SU-DHL-6 (cell line): Measurements from ENCODE around the gene MAPK8IP1.

Experiments used
- H2AFZ ChIP-seq: fragments of 200-600 bp; sonication (generic); 2 replicates; pipeline ENCODE4 v1.6.1; 2014; ENCODE audit warnings: low read depth, mild to moderate bottlenecking, moderate library complexity, mixed read lengths, antibody characterized with exemption, low read length; ENCODE audit not compliant: severe bottlenecking
- H3F3A ChIP-seq: fragments of 200-600 bp; shearing (Covaris generic); 2 replicates; pipeline ENCODE4 v1.6.0; 2016; ENCODE audit warnings: antibody characterized with exemption, mild to moderate bottlenecking; ENCODE audit not compliant: insufficient read depth
- H3K27ac ChIP-seq: fragments of 200-600 bp; sonication (generic); 2 replicates; pipeline ENCODE4 v1.5.1; 2016; ENCODE audit warnings: low read depth, mild to moderate bottlenecking, low read length, moderate library complexity, mixed read lengths
- H3K27me3 ChIP-seq: fragments of 200-600 bp; sonication (generic), shearing (Covaris generic); 2 replicates; pipeline ENCODE4 v1.6.0; 2014; ENCODE audit warnings: mild to moderate bottlenecking, low read length
- H3K36me3 ChIP-seq: fragments of 200-600 bp; sonication (generic); 2 replicates; pipeline ENCODE4 v1.6.1; 2014; ENCODE audit warnings: mild to moderate bottlenecking, low read length, mixed read lengths
- H3K4me2 ChIP-seq: fragments of 300-600, 200-600 bp; shearing (Covaris generic), sonication (generic); 2 replicates; pipeline ENCODE4 v1.6.0; 2014; ENCODE audit warnings: low read length, low read depth, mild to moderate bottlenecking; ENCODE audit not compliant: poor library complexity, severe bottlenecking
- H3K4me3 ChIP-seq: fragments of 200-600 bp; sonication (generic); 2 replicates; pipeline ENCODE4 v1.5.1; 2014; ENCODE audit warnings: antibody characterized with exemption, low read length, mild to moderate bottlenecking, mixed read lengths; ENCODE audit not compliant: insufficient read depth, poor library complexity, severe bottlenecking
- H3K79me2 ChIP-seq: fragments of 200-600 bp; sonication (generic); 2 replicates; pipeline ENCODE4 v1.6.1; 2014; ENCODE audit warnings: mild to moderate bottlenecking, low read length, moderate library complexity; ENCODE audit not compliant: insufficient read depth
- H3K9ac ChIP-seq: fragments of 200-600 bp; sonication (generic); 2 replicates; pipeline ENCODE4 v1.7.0; 2014; ENCODE audit warnings: mild to moderate bottlenecking, low read length
- H3K9me2 ChIP-seq: fragments of 200-600 bp; sonication (generic); replicated peaks from 2 replicates; pipeline ENCODE4 v1.6.1; 2014; ENCODE audit warnings: low read length; ENCODE audit not compliant: insufficient read depth
- H3K9me3 ChIP-seq: fragments of 200-600 bp; sonication (generic); 2 replicates; pipeline ENCODE4 v1.6.1; 2014; ENCODE audit warnings: low read length, mixed read lengths; ENCODE audit not compliant: insufficient read depth
- H4K20me1 ChIP-seq: fragments of 200-600 bp; sonication (generic); 2 replicates; pipeline ENCODE4 v1.6.1; 2014; ENCODE audit warnings: low read depth, mild to moderate bottlenecking, antibody characterized with exemption, low read length, moderate library complexity, mixed read lengths
- EZH2phosphoT487 ChIP-seq: fragments of 200-600 bp; sonication (generic), shearing (Covaris generic); conservative IDR thresholded peaks from 2 replicates; pipeline ENCODE4 v1.6.1; 2018; ENCODE audit warnings: mild to moderate bottlenecking, antibody characterized with exemption, low read length, moderate library complexity, mixed read lengths
- TF ChIP-seq, protein P1 (sequence below): fragments of 200-600 bp; sonication (generic); IDR thresholded peaks from one replicate; pipeline ENCODE4 v1.5.1; 2017; ENCODE audit warnings: antibody characterized with exemption, mild to moderate bottlenecking, low read length, moderate library complexity; ENCODE audit not compliant: insufficient read depth, poor library complexity, severe bottlenecking

MAPK8IP1 gene

DNA sequence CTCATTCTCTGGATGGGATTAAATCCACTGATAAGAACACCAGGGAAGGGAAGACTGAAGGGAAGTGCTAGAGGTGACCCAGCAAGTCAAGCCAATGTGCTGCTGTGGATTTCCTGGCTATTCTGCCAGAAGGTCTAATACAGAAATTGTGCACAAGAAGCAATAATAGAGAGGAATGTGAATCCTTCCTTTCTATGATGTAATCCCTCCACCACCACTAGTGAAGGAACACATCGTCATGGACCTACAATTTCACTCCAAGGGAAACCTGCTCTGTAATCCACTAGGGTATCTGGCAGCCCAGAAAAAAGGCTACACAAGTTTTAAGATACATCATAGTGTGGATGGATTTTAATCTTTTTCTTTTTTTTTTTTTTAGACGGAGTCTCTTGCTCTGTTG lies 54.4 kb downstream of the MAPK8IP1 start:
- H4K20me1 ChIP-seq: no peaks in the 10 kb centered on the region
- no peak overlapping the region for H3K4me2 ChIP-seq
- H3K36me3 ChIP-seq: no peaks in the 10 kb centered on the region
- TF ChIP-seq, protein P1, sequence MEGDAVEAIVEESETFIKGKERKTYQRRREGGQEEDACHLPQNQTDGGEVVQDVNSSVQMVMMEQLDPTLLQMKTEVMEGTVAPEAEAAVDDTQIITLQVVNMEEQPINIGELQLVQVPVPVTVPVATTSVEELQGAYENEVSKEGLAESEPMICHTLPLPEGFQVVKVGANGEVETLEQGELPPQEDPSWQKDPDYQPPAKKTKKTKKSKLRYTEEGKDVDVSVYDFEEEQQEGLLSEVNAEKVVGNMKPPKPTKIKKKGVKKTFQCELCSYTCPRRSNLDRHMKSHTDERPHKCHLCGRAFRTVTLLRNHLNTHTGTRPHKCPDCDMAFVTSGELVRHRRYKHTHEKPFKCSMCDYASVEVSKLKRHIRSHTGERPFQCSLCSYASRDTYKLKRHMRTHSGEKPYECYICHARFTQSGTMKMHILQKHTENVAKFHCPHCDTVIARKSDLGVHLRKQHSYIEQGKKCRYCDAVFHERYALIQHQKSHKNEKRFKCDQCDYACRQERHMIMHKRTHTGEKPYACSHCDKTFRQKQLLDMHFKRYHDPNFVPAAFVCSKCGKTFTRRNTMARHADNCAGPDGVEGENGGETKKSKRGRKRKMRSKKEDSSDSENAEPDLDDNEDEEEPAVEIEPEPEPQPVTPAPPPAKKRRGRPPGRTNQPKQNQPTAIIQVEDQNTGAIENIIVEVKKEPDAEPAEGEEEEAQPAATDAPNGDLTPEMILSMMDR: no peak
- H3K9me2 ChIP-seq: no peaks in the 10 kb centered on the region
- peaks cover 23% of the 10 kb centered on the region for H3F3A ChIP-seq
- no peak overlapping the region for H3K9ac ChIP-seq
- peak overlapping the region; percentile 69 for H3K27ac ChIP-seq
- H3K9me3 ChIP-seq: no peaks in the 10 kb centered on the region
- H2AFZ ChIP-seq: no peak overlapping the region
- H3K4me3 ChIP-seq: no peak overlapping the region
- H3K79me2 ChIP-seq: no peaks in the 10 kb centered on the region
- no peaks in the 10 kb centered on the region for H3K27me3 ChIP-seq

DNA sequence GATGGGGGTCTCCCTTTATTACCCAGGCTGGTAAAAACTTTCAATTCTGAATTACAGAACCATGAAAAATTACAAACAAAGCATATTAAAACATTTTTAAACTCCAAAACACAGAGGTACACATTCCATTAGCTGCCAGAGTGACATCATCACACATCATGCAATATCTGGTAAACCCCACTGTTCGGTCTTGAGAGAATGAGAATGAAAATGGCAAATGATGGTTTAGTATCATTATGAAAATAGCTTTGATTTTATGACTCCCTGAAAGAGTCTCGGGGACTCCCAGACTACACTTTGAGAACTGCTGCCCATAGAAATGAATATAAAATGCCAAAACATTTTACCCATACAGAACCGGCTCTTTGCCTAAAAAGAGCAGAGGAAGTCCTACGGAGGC lies 55.8 kb downstream of the MAPK8IP1 start:
- H3F3A ChIP-seq: peaks cover 15% of the 10 kb centered on the region
- no peaks in the 10 kb centered on the region for H4K20me1 ChIP-seq
- no peak overlapping the region for H3K4me3 ChIP-seq
- no peaks in the 10 kb centered on the region for H3K79me2 ChIP-seq
- no peak overlapping the region for H3K4me2 ChIP-seq
- H3K9me2 ChIP-seq: no peaks in the 10 kb centered on the region
- no peak for TF ChIP-seq EZH2phosphoT487
- TF ChIP-seq, protein P1: no peak
- no peak overlapping the region for H3K27ac ChIP-seq
- H3K27me3 ChIP-seq: no peaks in the 10 kb centered on the region
- no peak overlapping the region for H2AFZ ChIP-seq
- no peaks in the 10 kb centered on the region for H3K36me3 ChIP-seq
- no peaks in the 10 kb centered on the region for H3K9me3 ChIP-seq
- H3K9ac ChIP-seq: no peak overlapping the region

DNA sequence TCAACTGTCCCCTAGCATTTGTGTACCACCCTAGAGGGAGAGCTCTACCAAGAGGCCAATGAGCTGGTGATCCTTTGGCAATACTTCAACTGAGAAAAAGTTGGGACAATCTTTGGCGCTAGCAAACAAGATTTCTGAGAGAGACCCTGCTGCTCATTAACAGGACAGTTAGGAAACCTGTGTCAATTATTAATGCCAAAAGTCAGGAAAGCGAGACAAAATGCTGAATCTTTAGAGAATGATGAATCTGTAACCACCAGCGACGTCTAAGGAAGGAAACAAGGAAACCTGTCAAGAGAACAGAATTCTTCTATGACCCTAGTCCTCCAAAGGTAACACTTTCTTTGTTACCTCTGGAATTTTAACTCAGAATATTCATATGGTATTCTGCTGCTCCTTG lies 56.9 kb downstream of the MAPK8IP1 start:
- no peaks in the 10 kb centered on the region for H4K20me1 ChIP-seq
- peaks cover 13% of the 10 kb centered on the region for H3F3A ChIP-seq
- H3K27me3 ChIP-seq: no peaks in the 10 kb centered on the region
- H2AFZ ChIP-seq: no peak overlapping the region
- no peaks in the 10 kb centered on the region for H3K9me2 ChIP-seq
- no peak overlapping the region for H3K9ac ChIP-seq
- no peak overlapping the region for H3K4me2 ChIP-seq
- H3K4me3 ChIP-seq: no peak overlapping the region
- H3K36me3 ChIP-seq: no peaks in the 10 kb centered on the region
- no peak for TF ChIP-seq EZH2phosphoT487
- TF ChIP-seq, protein P1: no peak
- H3K9me3 ChIP-seq: no peaks in the 10 kb centered on the region
- H3K27ac ChIP-seq: no peak overlapping the region
- no peaks in the 10 kb centered on the region for H3K79me2 ChIP-seq
